Activated naive CD8-positive, alpha-beta T cell treated with anti-CD3 and anti-CD28 coated beads for 36 hours (primary cell): ENCODE results near the gene EPAS1. TPM values are rescaled to one million over a fixed set of nuclear protein-coding genes. Genes with fewer than 3 reads are reported as not detected.

Experiments
- DNase-seq: peaks from one replicate; pipeline ENCODE4 v3.0.0; 2021
- H3K27ac Mint-ChIP-seq: one replicate; pipeline ENCODE4 v1.8.0; 2022; ENCODE audit warnings: mild to moderate bottlenecking, moderate library complexity, mixed read lengths
- H3K27me3 Mint-ChIP-seq: one replicate; pipeline ENCODE4 v1.8.0; 2022; ENCODE audit warnings: mild to moderate bottlenecking, mixed read lengths
- H3K36me3 Mint-ChIP-seq: one replicate; pipeline ENCODE4 v1.8.0; 2021; ENCODE audit warnings: mild to moderate bottlenecking, mixed read lengths
- H3K4me1 Mint-ChIP-seq: one replicate; pipeline ENCODE4 v1.8.0; 2021; ENCODE audit warnings: mixed read lengths
- H3K4me3 Mint-ChIP-seq: one replicate; pipeline ENCODE4 v1.8.0; 2022; ENCODE audit warnings: mild to moderate bottlenecking, moderate library complexity, mixed read lengths
- H3K9me3 Mint-ChIP-seq: one replicate; pipeline ENCODE4 v1.8.0; 2022; ENCODE audit warnings: mixed read lengths
- total RNA-seq, 2 experiments: library from RNA; stranded (reverse); gene quantifications; one replicate each; pipeline ENCODE4 v1.2.3, GENCODE V29; 2021

EPAS1 gene
- total RNA-seq, 2 experiments from 2014 or later: 0.78 to 1.5 TPM

DNA sequence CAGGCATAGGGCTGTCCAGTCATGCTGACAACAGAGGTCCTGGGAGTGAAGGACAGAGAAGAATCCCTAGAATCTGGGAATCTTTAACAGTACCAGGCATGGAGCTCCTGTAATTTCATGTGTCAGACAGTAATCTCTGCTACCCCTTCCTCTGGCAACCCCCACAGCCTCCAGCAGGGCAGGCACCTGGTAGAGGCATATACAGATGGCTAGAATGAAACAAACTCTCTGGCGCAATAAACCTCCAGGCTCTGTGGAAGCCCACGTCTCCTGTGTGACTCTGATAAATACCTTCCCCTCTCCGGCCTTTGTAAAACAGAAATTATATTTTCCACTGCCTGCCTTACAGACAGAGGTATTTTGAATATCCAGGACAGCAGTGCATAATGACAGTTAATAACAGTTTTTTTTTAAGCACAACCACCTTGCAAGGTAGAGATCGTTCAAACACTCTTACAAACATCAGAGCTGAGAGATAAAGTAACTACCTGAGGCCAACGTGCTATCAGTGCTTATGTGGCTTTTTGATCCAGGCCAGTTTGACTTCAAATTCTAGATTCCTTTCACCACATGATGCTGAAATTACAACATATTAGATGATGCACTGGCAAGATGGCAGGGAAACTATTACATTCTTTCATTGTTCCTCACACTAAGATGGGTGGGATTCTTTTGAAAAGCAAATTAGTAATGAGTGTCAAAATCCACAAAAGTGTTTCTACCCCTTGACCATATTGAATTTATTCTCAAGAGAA lies 134.5 kb downstream of the EPAS1 start:
- Mint-ChIP-seq H3K9me3 (no peaks in the 10 kb centered on the region), H3K4me3 (no peak overlapping the region), H3K27me3 (no peaks in the 10 kb centered on the region), H3K36me3 (no peaks in the 10 kb centered on the region), H3K4me1 (peaks cover 28% of the 10 kb centered on the region), H3K27ac (no peak overlapping the region)
- DNase-seq: no peak

DNA sequence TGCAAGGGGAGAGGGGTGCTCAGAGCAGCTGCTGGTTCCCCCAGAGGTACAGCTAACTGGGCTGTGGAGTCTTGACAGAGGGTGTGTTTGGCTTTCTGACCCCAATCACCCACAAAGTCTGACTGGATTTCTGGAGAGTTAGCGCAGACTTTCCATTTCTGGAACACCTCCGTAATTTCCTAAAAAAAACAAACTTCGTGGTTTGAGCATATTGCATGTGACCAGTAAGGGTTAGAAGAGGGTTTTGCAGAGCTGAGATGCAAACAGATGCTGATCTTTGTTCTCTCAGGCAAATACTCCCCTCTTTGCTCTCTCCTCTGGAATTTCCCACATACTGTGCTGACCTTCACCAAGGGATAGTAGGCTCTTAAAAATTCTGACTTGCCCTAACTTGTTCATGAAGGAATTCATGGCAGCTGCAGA lies 137.7 kb downstream of the EPAS1 start:
- Mint-ChIP-seq H3K36me3 (no peaks in the 10 kb centered on the region), H3K9me3 (no peaks in the 10 kb centered on the region), H3K27ac (no peak overlapping the region), H3K27me3 (no peaks in the 10 kb centered on the region), H3K4me1 (peaks cover 42% of the 10 kb centered on the region), H3K4me3 (no peak overlapping the region)
- no peak for DNase-seq

DNA sequence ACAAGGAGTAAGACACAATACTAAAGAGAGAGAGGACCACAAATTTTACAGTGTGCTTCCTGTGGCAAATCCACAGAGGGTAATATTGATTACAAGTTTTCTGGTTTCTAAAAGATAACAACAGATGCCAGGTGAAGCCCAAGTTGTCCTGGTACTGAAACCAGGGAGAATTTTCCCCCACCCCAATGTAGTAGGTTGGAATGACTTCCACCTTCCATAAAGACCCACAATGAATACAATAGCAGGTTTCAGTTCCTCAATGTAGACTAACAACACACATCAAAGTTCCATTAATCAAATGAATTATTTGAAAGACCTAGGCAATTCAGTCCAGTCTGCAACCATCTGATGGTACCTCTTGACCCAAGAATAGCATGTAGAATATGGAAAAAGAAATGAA lies 138.1 kb downstream of the EPAS1 start:
- H3K4me1 Mint-ChIP-seq: peaks cover 44% of the 10 kb centered on the region
- H3K4me3 Mint-ChIP-seq: no peak overlapping the region
- H3K27ac Mint-ChIP-seq: no peak overlapping the region
- no peaks in the 10 kb centered on the region for H3K9me3 Mint-ChIP-seq
- no peaks in the 10 kb centered on the region for H3K36me3 Mint-ChIP-seq
- DNase-seq: no peak
- no peaks in the 10 kb centered on the region for H3K27me3 Mint-ChIP-seq

DNA sequence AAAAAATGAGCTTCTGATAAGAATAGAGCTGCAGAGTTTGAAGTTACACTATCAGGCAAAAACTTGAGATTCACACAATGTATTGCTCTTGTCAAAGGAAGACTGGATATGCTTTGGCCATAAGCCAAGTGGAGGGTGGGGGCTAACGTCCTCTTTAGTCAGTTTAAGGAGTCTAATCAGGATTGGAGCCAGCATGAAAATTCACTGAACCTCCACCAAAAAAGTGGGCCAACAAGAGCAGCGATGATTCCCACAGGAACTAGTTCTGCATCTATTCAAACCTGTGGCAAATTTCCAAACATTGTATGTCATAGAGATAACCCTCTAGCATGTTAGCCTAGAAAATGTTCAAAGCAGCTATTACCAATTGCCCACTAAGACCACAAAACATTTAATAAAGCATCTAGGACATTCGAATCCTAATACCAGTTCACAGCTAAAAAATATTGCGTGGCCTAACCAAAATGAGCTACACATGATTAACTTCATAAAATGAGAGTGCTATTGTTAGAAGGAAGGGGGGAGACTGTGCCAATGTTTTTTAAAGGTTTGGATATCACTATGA lies 138.7 kb downstream of the EPAS1 start:
- Mint-ChIP-seq H3K9me3 (no peaks in the 10 kb centered on the region), H3K4me3 (no peak overlapping the region), H3K36me3 (no peaks in the 10 kb centered on the region), H3K4me1 (peaks cover 40% of the 10 kb centered on the region), H3K27me3 (no peaks in the 10 kb centered on the region), H3K27ac (no peak overlapping the region)
- DNase-seq: no peak

Other genes starting within 250 kb of the EPAS1 start
- not detected for gene TMEM247, start 182.2 kb downstream of the EPAS1 start, total RNA-seq
- 10 to 100 TPM; 15.0 to 15.7 TPM for gene RHOQ, start 245.1 kb downstream of the EPAS1 start, total RNA-seq
- 1 to 10 TPM; 5.7 to 8.3 TPM for gene ATP6V1E2, start 245.2 kb downstream of the EPAS1 start, total RNA-seq